HCT116 (cell line): ENCODE measurements around the gene OR6P1. TPM values are rescaled to one million over a fixed set of nuclear protein-coding genes. Genes with fewer than 3 reads are reported as not detected.

Experiments used
- total RNA-seq: library from RNA; stranded (reverse); gene quantifications from one replicate; pipeline ENCODE4 v1.2.1, GENCODE V29; 2021; ENCODE audit not compliant: unreplicated experiment

The OR6P1 gene
- total RNA-seq, 1 experiment from 2014 or later, result not detected

Other genes starting within 250 kb of the OR6P1 start
- not detected for gene CD1B, start 239.0 kb downstream of the OR6P1 start, total RNA-seq
- not detected for gene CD1E, start 216.7 kb downstream of the OR6P1 start, total RNA-seq
- gene OR10T2, start 171.1 kb downstream of the OR6P1 start, total RNA-seq, result not detected
- not detected for gene OR10K2, start 144.3 kb downstream of the OR6P1 start, total RNA-seq
- not detected for gene OR10K1, start 108.7 kb downstream of the OR6P1 start, total RNA-seq
- gene OR10R2, start 98.4 kb downstream of the OR6P1 start, total RNA-seq, result not detected
- not detected for gene OR6Y1, start 16.2 kb downstream of the OR6P1 start, total RNA-seq
- gene OR10X1, start 9.3 kb upstream of the OR6P1 start, total RNA-seq, result not detected
- gene OR10Z1, start 34.7 kb upstream of the OR6P1 start, total RNA-seq, result not detected
- gene SPTA1, start 116.1 kb upstream of the OR6P1 start, total RNA-seq, result not detected
- gene OR6K2, start 130.1 kb upstream of the OR6P1 start, total RNA-seq, result not detected
- not detected for gene OR6K3, start 150.1 kb upstream of the OR6P1 start, total RNA-seq
- gene OR6K6, start 184.1 kb upstream of the OR6P1 start, total RNA-seq, result not detected
- gene OR6N1, start 201.6 kb upstream of the OR6P1 start, total RNA-seq, result not detected
- gene OR6N2, start 210.6 kb upstream of the OR6P1 start, total RNA-seq, result not detected